Prostate gland (tissue), 2 donors: ENCODE measurements around the gene SGSH. TPM values are rescaled to one million over a fixed set of nuclear protein-coding genes. Genes with fewer than 3 reads are reported as not detected.

Source experiments
- DNase-seq: peaks from one replicate; pipeline ENCODE4 v3.0.0-alpha.2; 2019; ENCODE audit warnings: low spot score
- H3K27ac ChIP-seq, 2 donors: fragments of 200-600 bp; sonication (generic); 2 replicates each; pipeline ENCODE4 v1.5.1; 2017 to 2019
- H3K27me3 ChIP-seq: fragments of 200-600 bp; sonication (generic); replicated peaks from 2 replicates; pipeline ENCODE4 v1.5.1; 2019; ENCODE audit not compliant: insufficient read depth
- H3K36me3 ChIP-seq, 2 donors: fragments of 200-600 bp; sonication (generic); 1 replicate in 1 of 2; 2 replicates in 1 of 2; pipeline versions ENCODE4 v1.5.1 to v1.8.1; 2017 to 2019
- H3K4me1 ChIP-seq: fragments of 200-600 bp; sonication (generic); replicated peaks from 2 replicates; pipeline ENCODE4 v1.5.1; 2019
- H3K4me3 ChIP-seq, 2 donors: fragments of 200-600 bp; sonication (generic); 2 replicates each; pipeline ENCODE4 v1.5.1; 2017 to 2019
- H3K9me3 ChIP-seq: fragments of 200-600 bp; sonication (generic); 2 replicates; pipeline ENCODE4 v1.5.1; 2017
- POLR2A ChIP-seq: fragments of 450-650 bp; IDR thresholded peaks from one replicate; pipeline ENCODE4 v1.6.1; 2016; ENCODE audit warnings: antibody characterized with exemption, mild to moderate bottlenecking
- POLR2AphosphoS5 ChIP-seq: sonication (generic); formaldehyde crosslinking; IDR thresholded peaks from one replicate; pipeline ENCODE4 v1.6.1; 2017; ENCODE audit warnings: antibody characterized with exemption
- WGBS: methylation state at CpG from one replicate; pipeline ENCODE4 v1.1.5; 2018; 5-methylcytosine and 5-hydroxymethylcytosine counted together
- intact Hi-C: fragments of 100-400 bp; cut with DNase I; formaldehyde crosslinking; loops from one replicate; pipeline ENCODE4 v1.14.2; 2022
- total RNA-seq, 2 donors: library from RNA; depleted of rRNA; stranded (reverse); fragments of >200 nt; gene quantifications; one replicate each; pipeline ENCODE4 v1.1.0, GENCODE V29; 2016
- TF ChIP-seq, protein P1 (sequence below), 4 experiments: fragments of 200-600 bp in 2 of 4; fragments of 450-650 bp in 2 of 4; sonication (generic) in 2 of 4; IDR thresholded peaks; 1 replicate in 3 of 4; 2 replicates in 1 of 4; pipeline ENCODE4 v1.5.1; 2016 to 2019; ENCODE audit warnings: antibody characterized with exemption in 4 of 4, mild to moderate bottlenecking in 2 of 4, moderate library complexity in 2 of 4

Gene SGSH
- total RNA-seq, 2 donors from 2014 or later: 41.2 to 95.7 TPM

DNA sequence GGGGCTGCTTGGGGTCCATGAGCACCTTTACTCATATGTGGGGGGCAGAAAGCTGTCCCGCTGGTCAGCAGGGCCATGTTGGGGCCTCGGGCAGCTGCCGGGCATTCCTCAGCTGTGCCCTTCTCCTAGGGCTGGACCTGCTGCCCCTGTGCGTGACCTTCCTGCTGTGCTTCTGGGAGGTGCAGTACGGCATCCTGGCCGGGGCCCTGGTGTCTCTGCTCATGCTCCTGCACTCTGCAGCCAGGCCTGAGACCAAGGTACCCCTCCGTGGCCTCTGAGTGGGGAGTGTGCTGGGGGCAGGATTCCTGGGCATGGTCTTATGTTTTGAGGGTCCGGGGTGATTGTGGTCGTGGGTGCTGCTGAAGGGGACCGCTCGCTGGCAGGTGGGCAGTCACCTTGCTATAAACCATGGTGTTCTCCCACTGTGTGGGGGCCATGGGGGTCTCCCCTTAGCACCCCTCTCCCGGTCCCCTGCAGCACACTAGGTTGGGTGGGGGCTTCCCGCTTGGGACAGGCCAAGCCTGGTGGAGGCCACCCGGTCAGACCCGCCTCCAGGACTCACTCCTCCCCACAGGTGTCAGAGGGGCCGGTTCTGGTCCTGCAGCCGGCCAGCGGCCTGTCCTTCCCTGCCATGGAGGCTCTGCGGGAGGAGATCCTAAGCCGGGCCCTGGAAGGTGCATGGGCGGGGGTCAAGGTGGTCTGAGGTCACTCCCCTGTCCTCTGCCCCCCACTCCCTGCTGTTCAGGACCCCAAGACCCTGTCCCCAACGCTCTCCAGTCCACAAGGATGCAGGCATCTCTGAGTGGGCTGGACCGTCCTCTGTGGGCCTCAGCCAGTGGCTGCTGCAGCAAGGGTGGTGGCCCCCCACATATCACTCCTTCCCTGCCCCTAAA lies 28.1 kb upstream of the SGSH start:
- no peaks in the 10 kb centered on the region for H3K9me3 ChIP-seq
- 91% methylated on average over 23 of the region's 23 CpGs for WGBS

DNA sequence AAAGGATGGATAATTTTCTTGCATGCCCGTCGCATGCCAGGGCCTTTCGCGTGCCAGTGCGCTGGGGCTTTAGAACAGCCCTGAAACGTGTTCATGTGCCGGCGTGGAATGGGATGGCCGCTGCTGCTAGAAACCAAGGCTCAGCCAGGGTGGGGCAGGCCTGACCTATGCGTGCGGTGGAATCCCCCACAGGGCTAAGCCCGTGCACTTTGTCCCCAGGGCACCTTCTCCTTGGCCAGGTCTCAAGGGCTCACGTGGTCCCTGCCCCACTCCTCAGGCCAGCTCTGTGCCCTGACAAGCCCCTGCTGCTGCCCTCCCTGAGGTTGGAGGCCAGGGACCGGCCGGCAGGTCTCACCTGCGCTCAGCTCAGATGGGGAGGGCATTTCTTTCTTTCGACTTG lies 27.4 kb upstream of the SGSH start:
- DNase-seq: no peak

More for the DNA sequence above, 28.1 kb upstream of the SGSH start:
- H3K27me3 ChIP-seq: no peaks in the 10 kb centered on the region
- H3K27ac ChIP-seq: no peak overlapping the region
- H3K4me3 ChIP-seq: no peak overlapping the region
- DNase-seq: no peak
- peaks cover 6 to 13% of the 10 kb centered on the region in 2 donors for H3K36me3 ChIP-seq
- intact Hi-C loops: no loop called here
- TF ChIP-seq POLR2A (no peak), POLR2AphosphoS5 (no peak)
- TF ChIP-seq, protein P1, sequence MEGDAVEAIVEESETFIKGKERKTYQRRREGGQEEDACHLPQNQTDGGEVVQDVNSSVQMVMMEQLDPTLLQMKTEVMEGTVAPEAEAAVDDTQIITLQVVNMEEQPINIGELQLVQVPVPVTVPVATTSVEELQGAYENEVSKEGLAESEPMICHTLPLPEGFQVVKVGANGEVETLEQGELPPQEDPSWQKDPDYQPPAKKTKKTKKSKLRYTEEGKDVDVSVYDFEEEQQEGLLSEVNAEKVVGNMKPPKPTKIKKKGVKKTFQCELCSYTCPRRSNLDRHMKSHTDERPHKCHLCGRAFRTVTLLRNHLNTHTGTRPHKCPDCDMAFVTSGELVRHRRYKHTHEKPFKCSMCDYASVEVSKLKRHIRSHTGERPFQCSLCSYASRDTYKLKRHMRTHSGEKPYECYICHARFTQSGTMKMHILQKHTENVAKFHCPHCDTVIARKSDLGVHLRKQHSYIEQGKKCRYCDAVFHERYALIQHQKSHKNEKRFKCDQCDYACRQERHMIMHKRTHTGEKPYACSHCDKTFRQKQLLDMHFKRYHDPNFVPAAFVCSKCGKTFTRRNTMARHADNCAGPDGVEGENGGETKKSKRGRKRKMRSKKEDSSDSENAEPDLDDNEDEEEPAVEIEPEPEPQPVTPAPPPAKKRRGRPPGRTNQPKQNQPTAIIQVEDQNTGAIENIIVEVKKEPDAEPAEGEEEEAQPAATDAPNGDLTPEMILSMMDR (IDR thresholded peaks at IDR 0.05): no peak
- H3K4me1 ChIP-seq: no peaks in the 10 kb centered on the region

DNA sequence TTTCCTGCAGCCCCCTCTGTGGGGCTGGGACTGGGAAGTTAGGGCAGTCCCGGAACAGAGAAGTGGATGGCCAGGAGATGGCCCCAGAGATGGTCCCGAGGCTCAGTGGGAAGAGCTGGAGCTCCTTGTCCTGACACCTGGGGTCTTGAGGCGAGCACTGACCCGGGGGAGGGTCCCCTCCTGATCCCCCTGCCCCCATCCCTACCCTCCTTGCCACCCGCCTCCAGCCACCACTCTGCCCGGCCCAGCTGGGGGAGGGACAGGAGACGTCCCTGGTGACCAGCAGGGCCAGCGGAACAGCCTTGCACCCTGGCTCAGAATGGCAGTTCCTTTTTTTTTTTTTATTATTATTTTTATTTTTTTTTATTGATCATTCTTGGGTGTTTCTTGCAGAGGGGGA lies 26.6 kb upstream of the SGSH start:
- peaks cover 6 to 21% of the 10 kb centered on the region in 2 donors for H3K36me3 ChIP-seq
- no peaks in the 10 kb centered on the region for H3K4me1 ChIP-seq

More for the DNA sequence above, 27.4 kb upstream of the SGSH start:
- Histone ChIP-seq H3K9me3 (no peaks in the 10 kb centered on the region), H3K4me1 (no peaks in the 10 kb centered on the region), H3K36me3 (peaks cover 6 to 13% of the 10 kb centered on the region in 2 donors), H3K4me3 (no peak overlapping the region), H3K27ac (no peak overlapping the region), H3K27me3 (no peaks in the 10 kb centered on the region)
- WGBS: 95% methylated on average over 17 of the region's 17 CpGs
- intact Hi-C loops: no loop called here
- TF ChIP-seq POLR2AphosphoS5 (no peak), POLR2A (no peak)
- TF ChIP-seq, protein P1 (IDR thresholded peaks at IDR 0.05): no peak

DNA sequence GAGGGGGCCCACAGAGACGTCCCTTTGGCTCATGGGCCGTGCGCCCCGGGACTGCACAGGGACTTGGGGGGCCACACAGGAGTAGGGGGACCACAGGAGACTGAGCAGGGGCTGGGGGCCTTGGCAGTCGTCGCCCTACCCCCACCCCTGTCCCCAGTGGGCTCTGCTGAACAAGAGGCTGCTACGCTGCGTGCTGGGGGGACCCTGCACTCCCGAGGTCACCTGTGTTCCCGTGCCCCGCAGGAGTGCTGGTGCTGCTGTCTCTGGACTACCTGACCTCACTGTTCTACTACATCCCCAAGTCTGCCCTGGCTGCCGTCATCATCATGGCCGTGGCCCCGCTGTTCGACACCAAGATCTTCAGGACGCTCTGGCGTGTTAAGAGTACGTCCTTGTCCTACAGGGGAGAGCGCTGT lies 26.1 kb upstream of the SGSH start:
- Histone ChIP-seq H3K9me3 (no peaks in the 10 kb centered on the region), H3K27ac (no peak overlapping the region), H3K4me1 (no peaks in the 10 kb centered on the region), H3K36me3 (peaks cover 10 to 26% of the 10 kb centered on the region in 2 donors), H3K4me3 (no peak overlapping the region), H3K27me3 (no peaks in the 10 kb centered on the region)
- intact Hi-C loops: no loop called here
- TF ChIP-seq, protein P1 (IDR thresholded peaks at IDR 0.05): no peak
- TF ChIP-seq POLR2AphosphoS5 (no peak), POLR2A (no peak)
- DNase-seq: no peak
- 91% methylated on average over 19 of the region's 19 CpGs for WGBS

More for the DNA sequence above, 26.6 kb upstream of the SGSH start:
- Histone ChIP-seq H3K4me3 (no peak overlapping the region), H3K27ac (no peak overlapping the region), H3K9me3 (no peaks in the 10 kb centered on the region), H3K27me3 (no peaks in the 10 kb centered on the region)
- intact Hi-C loops: no loop called here
- no peak for TF ChIP-seq POLR2AphosphoS5
- TF ChIP-seq POLR2A: no peak
- no peak for DNase-seq
- 88% methylated on average over 8 of the region's 8 CpGs for WGBS

DNA sequence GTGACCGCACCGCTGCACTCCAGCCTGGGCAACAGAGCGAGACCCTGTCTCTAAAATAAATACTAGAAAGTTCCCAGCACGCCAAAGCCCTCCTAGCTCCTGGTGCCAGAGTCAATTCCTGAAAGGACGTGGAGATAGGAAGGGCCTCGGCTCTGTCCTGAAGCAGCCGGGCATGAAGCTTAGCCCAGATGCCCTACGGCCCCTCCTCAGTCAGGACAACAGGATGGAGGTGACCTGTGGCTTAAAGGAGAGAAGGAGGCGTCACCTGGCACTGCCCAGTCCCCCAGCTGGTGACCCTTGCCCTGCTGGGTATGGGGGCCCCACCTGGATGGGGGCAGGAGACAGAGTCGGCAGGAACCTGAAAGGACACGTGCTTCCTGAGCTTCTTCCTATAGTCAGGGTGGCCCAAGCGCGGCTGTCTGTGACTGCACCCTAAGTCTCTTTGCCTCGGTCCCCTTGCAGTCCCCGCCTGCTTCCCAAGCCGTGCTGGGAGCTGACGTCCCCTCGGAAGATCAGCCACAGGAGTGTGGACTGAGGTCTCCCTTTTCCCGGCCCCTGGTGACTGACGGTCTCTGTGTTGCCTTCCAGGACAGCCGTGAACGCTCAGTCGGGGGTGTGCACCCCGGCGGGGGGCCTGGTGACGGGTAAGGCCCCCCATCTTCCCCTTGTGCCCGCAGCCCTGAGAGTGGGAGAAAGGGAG lies 25.6 kb upstream of the SGSH start:
- no peak for DNase-seq
- no peaks in the 10 kb centered on the region for H3K9me3 ChIP-seq
- H3K36me3 ChIP-seq: peaks cover 12 to 27% of the 10 kb centered on the region in 2 donors
- 91% methylated on average over 23 of the region's 27 CpGs for WGBS
- no peaks in the 10 kb centered on the region for H3K27me3 ChIP-seq
- no peak for TF ChIP-seq POLR2A
- TF ChIP-seq, protein P1 (IDR thresholded peaks at IDR 0.05): no peak
- no peak for TF ChIP-seq POLR2AphosphoS5
- no peak overlapping the region for H3K4me3 ChIP-seq
- H3K27ac ChIP-seq: no peak overlapping the region
- H3K4me1 ChIP-seq: no peaks in the 10 kb centered on the region
- intact Hi-C loops: no loop called here
